Prostate gland (tissue), 2 donors: Measurements from ENCODE around the gene TCF4.

Experiments
- CTCF ChIP-seq, 4 experiments: fragments of 200-600 bp in 2 of 4; fragments of 450-650 bp in 2 of 4; sonication (generic) in 2 of 4; IDR thresholded peaks; 1 replicate in 3 of 4; 2 replicates in 1 of 4; pipeline ENCODE4 v1.5.1; 2016 to 2019; ENCODE audit warnings: antibody characterized with exemption in 4 of 4, mild to moderate bottlenecking in 2 of 4, moderate library complexity in 2 of 4
- POLR2A ChIP-seq: fragments of 450-650 bp; IDR thresholded peaks from one replicate; pipeline ENCODE4 v1.6.1; 2016; ENCODE audit warnings: antibody characterized with exemption, mild to moderate bottlenecking
- POLR2AphosphoS5 ChIP-seq: sonication (generic); formaldehyde crosslinking; IDR thresholded peaks from one replicate; pipeline ENCODE4 v1.6.1; 2017; ENCODE audit warnings: antibody characterized with exemption

- no peak for TF ChIP-seq CTCF (IDR thresholded peaks at IDR 0.05)
- no peak for TF ChIP-seq POLR2A
- TF ChIP-seq POLR2AphosphoS5 = no peak
These were observed 158.0 kb downstream of the TCF4 start for GRCh38 chr18:55430026-55430425.
